HCT116 (cell line): ENCODE measurements around the gene CWC22. TPM values are rescaled to one million over a fixed set of nuclear protein-coding genes. Genes with fewer than 3 reads are reported as not detected.

Source experiments
- ATAC-seq: fragments of 200-7000 bp; cut with Tn5 transposase; 2 replicates; pipeline ENCODE4 v1.9.1; 2020; ENCODE audit warnings: mild to moderate bottlenecking, moderate library complexity
- BruUV-seq: library from RNA; stranded (reverse); fragments of 400-500 nt; replicated peaks from 2 replicates; lab custom pipeline; 2021; lab: Mats Ljungman, UMichigan
- CTCF ChIA-PET: fragments of 300-600 bp; sonication (Branson Sonifier 250); formaldehyde crosslinking; loops from one replicate; lab custom pipeline; 2021; ENCODE audit warnings: antibody characterized with exemption; lab: Charles Lee
- POLR2A ChIA-PET: fragments of 300-600, 350-600 bp; sonication (Branson Sonifier 250); formaldehyde crosslinking; loops from one replicate; lab custom pipeline; 2021; ENCODE audit warnings: antibody characterized with exemption; lab: Charles Lee
- RAD21 ChIA-PET, 2 experiments: fragments of 300-600 bp; sonication (Branson Sonifier 250); formaldehyde crosslinking; loops; one replicate each; lab custom pipeline; 2023; ENCODE audit warnings: low total read pairs in 2 of 2; ENCODE audit not compliant: uncharacterized antibody in 2 of 2, unreplicated experiment in 2 of 2, low non-redundant PET in 1 of 2; lab: Charles Lee
- DNase-seq: peaks from one replicate; pipeline ENCODE4 v3.0.0-alpha.2; 2010; ENCODE audit warnings: low read depth, low spot score
- H2AFZ ChIP-seq: fragments of 200-600 bp; shearing (Covaris generic), sonication (generic); 2 replicates; pipeline ENCODE4 v1.6.1; 2017; ENCODE audit warnings: low read depth, mixed run types, mixed read lengths, antibody characterized with exemption, low read length; ENCODE audit not compliant: poor library complexity, severe bottlenecking
- H3K27ac ChIP-seq: 2 replicates; pipeline ENCODE4 v1.5.1; 2012; ENCODE audit warnings: low read depth, low read length
- H3K27me3 ChIP-seq: fragments of 200-600 bp; sonication (generic); 2 replicates; pipeline ENCODE4 v1.6.1; 2016; ENCODE audit warnings: mixed run types, low read length, mixed read lengths; ENCODE audit not compliant: insufficient read depth
- H3K36me3 ChIP-seq, 2 experiments: fragments of 200-500 bp in 1 of 2; fragments of 200-600 bp in 1 of 2; sonication (Bioruptor generic) in 1 of 2; sonication (generic) in 1 of 2; 2 replicates each; pipeline versions ENCODE4 v1.5.1 to v1.6.1; 2014 to 2016; ENCODE audit warnings: low read length in 2 of 2, inconsistent platforms in 1 of 2, mixed read lengths in 1 of 2, mixed run types in 1 of 2; ENCODE audit not compliant: insufficient read depth in 2 of 2, control insufficient read depth in 1 of 2
- H3K4me1 ChIP-seq, 2 experiments: fragments of 200-600 bp in 1 of 2; sonication (generic) in 1 of 2; 2 replicates each; pipeline versions ENCODE4 v1.5.1 to v1.6.1; 2012 to 2017; ENCODE audit warnings: low read length in 2 of 2, inconsistent platforms in 1 of 2, mild to moderate bottlenecking in 1 of 2, mixed read lengths in 1 of 2, mixed run types in 1 of 2, moderate library complexity in 1 of 2; ENCODE audit not compliant: insufficient read depth in 2 of 2, control insufficient read depth in 1 of 2
- H3K4me2 ChIP-seq: fragments of 200-600 bp; sonication (generic); 2 replicates; pipeline ENCODE4 v1.6.1; 2017; ENCODE audit warnings: mixed run types, low read length, mixed read lengths
- H3K4me3 ChIP-seq, 2 experiments: fragments of 200-600 bp in 1 of 2; sonication (generic) in 1 of 2; replicated peaks in 1 of 2; 2 replicates each; pipeline ENCODE4 v1.5.1; 2011 to 2016; ENCODE audit warnings: low read length in 2 of 2, control low read depth in 1 of 2, low read depth in 1 of 2, mild to moderate bottlenecking in 1 of 2, mixed read lengths in 1 of 2, mixed run types in 1 of 2
- H3K79me2 ChIP-seq: fragments of 200-600 bp; sonication (generic); 2 replicates; pipeline ENCODE4 v1.6.1; 2017; ENCODE audit warnings: mild to moderate bottlenecking, mixed run types, low read length, moderate library complexity, mixed read lengths; ENCODE audit not compliant: insufficient read depth
- H3K9ac ChIP-seq: fragments of 200-600 bp; sonication (generic); 2 replicates; pipeline ENCODE4 v1.6.1; 2016; ENCODE audit warnings: low read length, mixed read lengths
- H3K9me2 ChIP-seq: fragments of 200-600 bp; sonication (generic), shearing (Covaris generic); 2 replicates; pipeline ENCODE4 v1.6.1; 2017; ENCODE audit warnings: mixed run types, mild to moderate bottlenecking, moderate library complexity; ENCODE audit not compliant: insufficient read depth
- H3K9me3 ChIP-seq, 2 experiments: fragments of 200-500 bp in 1 of 2; fragments of 200-600 bp in 1 of 2; sonication (Bioruptor generic) in 1 of 2; sonication (generic) in 1 of 2; 2 replicates each; pipeline ENCODE4 v1.6.1; 2014 to 2017; ENCODE audit warnings: low read length in 2 of 2, mixed read lengths in 2 of 2, inconsistent platforms in 1 of 2, low read depth in 1 of 2, mild to moderate bottlenecking in 1 of 2, mixed run types in 1 of 2, moderate library complexity in 1 of 2; ENCODE audit not compliant: control insufficient read depth in 1 of 2, insufficient read depth in 1 of 2
- H4K20me1 ChIP-seq: fragments of 200-600 bp; sonication (generic), shearing (Covaris generic); 2 replicates; pipeline ENCODE4 v1.6.1; 2017; ENCODE audit warnings: mixed run types, mild to moderate bottlenecking, moderate library complexity; ENCODE audit not compliant: insufficient read depth
- CEBPB ChIP-seq: IDR thresholded peaks from 2 replicates; pipeline ENCODE4 v1.6.1; 2012; ENCODE audit warnings: low read depth
- EZH2 ChIP-seq: fragments of 200-600 bp; sonication (generic); IDR thresholded peaks from 2 replicates; pipeline ENCODE4 v1.6.1; 2017; ENCODE audit warnings: antibody characterized with exemption, mixed run types
- JUND ChIP-seq: IDR thresholded peaks from 2 replicates; pipeline ENCODE4 v1.6.1; 2012
- POLR2A ChIP-seq: IDR thresholded peaks from 2 replicates; pipeline ENCODE4 v1.7.0; 2011; ENCODE audit warnings: borderline replicate concordance; ENCODE audit not compliant: insufficient read depth, insufficient read length; ENCODE audit errors: extremely low read depth
- POLR2AphosphoS5 ChIP-seq: IDR thresholded peaks from 2 replicates; pipeline ENCODE4 v1.6.1; 2011; ENCODE audit warnings: mild to moderate bottlenecking, low read depth, low read length, moderate library complexity
- RAD21 ChIP-seq: IDR thresholded peaks from 2 replicates; pipeline ENCODE4 v1.6.1; 2012; ENCODE audit warnings: low read depth, mild to moderate bottlenecking
- SP1 ChIP-seq: IDR thresholded peaks from 2 replicates; pipeline ENCODE4 v1.6.1; 2012; ENCODE audit warnings: low read depth
- TCF7L2 ChIP-seq: IDR thresholded peaks from 2 replicates; pipeline ENCODE4 v1.7.0; 2011; ENCODE audit warnings: borderline replicate concordance, inconsistent platforms; ENCODE audit not compliant: insufficient read depth, insufficient read length; ENCODE audit errors: extremely low read depth
- ZFX ChIP-seq: fragments of 450-650 bp; IDR thresholded peaks from 2 replicates; pipeline ENCODE4 v1.6.1; 2017
- intact Hi-C: fragments of 100-400 bp; cut with micrococcal nuclease; formaldehyde crosslinking; loops from 2 replicates; pipeline ENCODE4 v1.10.0; 2022
- total RNA-seq: library from RNA; stranded (reverse); gene quantifications from one replicate; pipeline ENCODE4 v1.2.1, GENCODE V29; 2021; ENCODE audit not compliant: unreplicated experiment
- TF ChIP-seq, protein P1 (sequence below): IDR thresholded peaks from 2 replicates; pipeline ENCODE4 v1.6.1; 2011; ENCODE audit warnings: mild to moderate bottlenecking, low read length, moderate library complexity; ENCODE audit not compliant: insufficient replicate concordance; ENCODE audit errors: extremely low read depth
- TF ChIP-seq, protein P2 (sequence below), 3 experiments: fragments of 200-600 bp in 1 of 3; sonication (generic) in 1 of 3; IDR thresholded peaks in 2 of 3; conservative IDR thresholded peaks in 1 of 3; 2 replicates each; pipeline ENCODE4 v1.5.1; 2012 to 2017; ENCODE audit warnings: low read depth in 2 of 3, low read length in 2 of 3, antibody characterized with exemption in 1 of 3, borderline replicate concordance in 1 of 3, control low read depth in 1 of 3, mild to moderate bottlenecking in 1 of 3, mixed read lengths in 1 of 3, mixed run types in 1 of 3, moderate library complexity in 1 of 3; ENCODE audit not compliant: insufficient read depth in 1 of 3

The CWC22 gene
- total RNA-seq, 1 experiment from 2014 or later: 24.7 TPM

DNA sequence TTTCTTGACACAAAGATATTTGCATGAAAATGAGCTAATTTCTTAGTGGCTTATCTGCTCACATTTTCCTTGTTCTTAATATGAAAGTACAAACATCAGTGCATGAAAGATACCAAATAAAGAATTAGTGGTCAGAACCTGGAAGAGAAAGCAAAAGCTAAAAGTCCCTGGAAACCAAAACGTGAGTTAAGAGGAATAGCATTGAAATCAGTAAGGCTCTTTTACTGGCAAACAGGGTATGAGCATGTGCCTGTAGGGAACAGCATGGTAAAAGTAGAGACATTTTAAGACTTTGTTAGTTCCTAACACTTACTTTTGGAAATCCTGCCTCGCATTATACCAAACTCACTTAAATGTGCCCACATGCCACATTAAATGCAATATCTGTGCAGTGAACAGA lies 31.9 kb upstream of the CWC22 start:
- Histone ChIP-seq H3K9me3 (no peaks in the 10 kb centered on the region), H3K4me1 (peaks cover 5 to 7% of the 10 kb centered on the region in 2 experiments; a peak in 2 of 4 replicates), H3K9ac (no peak overlapping the region), H3K27me3 (no peaks in the 10 kb centered on the region), H3K9me2 (no peaks in the 10 kb centered on the region), H4K20me1 (no peaks in the 10 kb centered on the region), H3K27ac (no peak overlapping the region), H3K36me3 (no peaks in the 10 kb centered on the region), H3K4me2 (no peak overlapping the region), H3K79me2 (no peaks in the 10 kb centered on the region), H3K4me3 (no peak overlapping the region), H2AFZ (no peak overlapping the region)
- TF ChIP-seq, protein P1, sequence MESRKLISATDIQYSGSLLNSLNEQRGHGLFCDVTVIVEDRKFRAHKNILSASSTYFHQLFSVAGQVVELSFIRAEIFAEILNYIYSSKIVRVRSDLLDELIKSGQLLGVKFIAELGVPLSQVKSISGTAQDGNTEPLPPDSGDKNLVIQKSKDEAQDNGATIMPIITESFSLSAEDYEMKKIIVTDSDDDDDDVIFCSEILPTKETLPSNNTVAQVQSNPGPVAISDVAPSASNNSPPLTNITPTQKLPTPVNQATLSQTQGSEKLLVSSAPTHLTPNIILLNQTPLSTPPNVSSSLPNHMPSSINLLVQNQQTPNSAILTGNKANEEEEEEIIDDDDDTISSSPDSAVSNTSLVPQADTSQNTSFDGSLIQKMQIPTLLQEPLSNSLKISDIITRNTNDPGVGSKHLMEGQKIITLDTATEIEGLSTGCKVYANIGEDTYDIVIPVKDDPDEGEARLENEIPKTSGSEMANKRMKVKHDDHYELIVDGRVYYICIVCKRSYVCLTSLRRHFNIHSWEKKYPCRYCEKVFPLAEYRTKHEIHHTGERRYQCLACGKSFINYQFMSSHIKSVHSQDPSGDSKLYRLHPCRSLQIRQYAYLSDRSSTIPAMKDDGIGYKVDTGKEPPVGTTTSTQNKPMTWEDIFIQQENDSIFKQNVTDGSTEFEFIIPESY: no peak
- no peak for TF ChIP-seq EZH2
- no peak for TF ChIP-seq ZFX
- TF ChIP-seq CEBPB: no peak
- TF ChIP-seq JUND: no peak
- no peak for TF ChIP-seq TCF7L2
- no peak for TF ChIP-seq POLR2AphosphoS5
- TF ChIP-seq, protein P2, sequence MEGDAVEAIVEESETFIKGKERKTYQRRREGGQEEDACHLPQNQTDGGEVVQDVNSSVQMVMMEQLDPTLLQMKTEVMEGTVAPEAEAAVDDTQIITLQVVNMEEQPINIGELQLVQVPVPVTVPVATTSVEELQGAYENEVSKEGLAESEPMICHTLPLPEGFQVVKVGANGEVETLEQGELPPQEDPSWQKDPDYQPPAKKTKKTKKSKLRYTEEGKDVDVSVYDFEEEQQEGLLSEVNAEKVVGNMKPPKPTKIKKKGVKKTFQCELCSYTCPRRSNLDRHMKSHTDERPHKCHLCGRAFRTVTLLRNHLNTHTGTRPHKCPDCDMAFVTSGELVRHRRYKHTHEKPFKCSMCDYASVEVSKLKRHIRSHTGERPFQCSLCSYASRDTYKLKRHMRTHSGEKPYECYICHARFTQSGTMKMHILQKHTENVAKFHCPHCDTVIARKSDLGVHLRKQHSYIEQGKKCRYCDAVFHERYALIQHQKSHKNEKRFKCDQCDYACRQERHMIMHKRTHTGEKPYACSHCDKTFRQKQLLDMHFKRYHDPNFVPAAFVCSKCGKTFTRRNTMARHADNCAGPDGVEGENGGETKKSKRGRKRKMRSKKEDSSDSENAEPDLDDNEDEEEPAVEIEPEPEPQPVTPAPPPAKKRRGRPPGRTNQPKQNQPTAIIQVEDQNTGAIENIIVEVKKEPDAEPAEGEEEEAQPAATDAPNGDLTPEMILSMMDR (IDR thresholded peaks at IDR 0.05 in 2 of 3, conservative IDR thresholded peaks at IDR 0.05 in 1 of 3; ENCODE audit: borderline replicate concordance in 1 of 3, insufficient read depth in 1 of 3, low read depth in 2 of 3, low read length in 2 of 3): no peak
- TF ChIP-seq POLR2A: no peak
- TF ChIP-seq SP1: no peak
- TF ChIP-seq RAD21: no peak
- POLR2A ChIA-PET: no interaction called here
- no TSS peak for BruUV-seq
- ATAC-seq: no peak
- CTCF ChIA-PET: no interaction called here
- RAD21 ChIA-PET: no interaction called here
- intact Hi-C loops: no loop called here
- no peak for DNase-seq
